ENCODE data around the gene GPBP1.
"Not testable (repeated sequence)": the region's sequence is repeated elsewhere in the genome, so short reads cannot be mapped to it uniquely, and the experiment has no call there.

The GPBP1 gene

DNA sequence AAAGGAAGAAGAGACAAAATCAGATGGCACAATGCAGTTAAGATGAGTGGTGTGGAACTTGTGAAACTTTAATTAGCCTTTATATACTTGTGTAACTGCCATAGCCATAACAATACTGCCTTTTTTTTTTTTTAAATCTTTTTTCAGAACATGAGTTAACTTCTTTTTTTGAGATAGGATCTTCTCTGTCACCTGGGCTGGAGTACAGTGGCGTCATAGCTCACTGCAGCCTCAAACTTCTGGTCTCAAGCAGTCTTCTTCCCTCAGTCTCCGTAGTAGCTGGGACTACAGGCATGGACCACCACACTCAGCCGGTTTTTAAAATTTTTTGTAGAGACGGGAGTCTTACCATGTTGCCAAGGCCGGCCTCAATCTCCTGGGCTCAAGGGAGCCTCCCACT is 37.2 kb downstream of the GPBP1 start:
- DNase-seq (ENCODE audit: low spot score), result no peak

- no peak for DNase-seq (ENCODE audit: low spot score)
These were observed 41.9 kb downstream of the GPBP1 start for GRCh38 chr5:57215629-57216195.

DNA sequence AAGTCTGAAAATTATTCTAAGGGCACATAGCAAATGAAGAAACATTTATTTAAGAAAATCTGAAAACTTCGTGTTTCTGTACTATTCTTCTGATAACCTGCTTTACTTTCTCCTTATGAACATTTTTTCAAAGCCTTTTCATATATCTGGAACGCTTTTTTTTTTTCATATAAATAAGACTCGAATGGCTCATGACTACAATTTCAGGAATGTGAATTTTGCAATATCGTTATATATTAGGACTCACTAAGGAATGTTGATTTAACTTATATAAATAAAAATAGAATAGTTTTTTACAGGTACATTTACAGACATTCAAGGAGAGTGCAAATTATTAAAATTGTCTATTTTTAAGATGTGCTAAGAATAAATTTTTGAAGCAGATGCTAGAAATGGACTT is 42.9 kb downstream of the GPBP1 start:
- peak; percentile 27 for DNase-seq (ENCODE audit: low spot score)

DNA sequence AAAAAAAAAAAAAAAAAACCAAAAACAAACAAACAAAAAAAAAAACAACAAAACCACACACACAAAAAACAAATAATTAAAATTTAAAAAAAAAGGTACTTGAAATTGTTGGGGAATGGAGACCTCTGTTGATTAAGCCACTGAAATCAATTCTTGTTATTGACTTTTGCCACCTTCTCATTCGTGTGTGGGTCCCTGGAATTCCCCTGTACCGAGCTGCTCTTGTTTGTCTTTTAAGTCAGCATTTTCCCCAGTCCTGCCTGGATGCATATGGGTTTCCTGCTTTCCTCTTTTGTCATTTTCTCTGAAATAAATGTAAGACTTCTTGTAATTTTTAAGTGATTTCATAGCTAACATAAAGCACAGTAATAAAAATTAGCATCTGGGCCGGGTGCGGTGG is 45.5 kb downstream of the GPBP1 start:
- DNase-seq (ENCODE audit: low spot score), result no peak

GRCh38 chr5:57221049-57221568 is 47.2 kb downstream of the GPBP1 start:
- DNase-seq (ENCODE audit: low spot score), result peak; percentile 25

DNA sequence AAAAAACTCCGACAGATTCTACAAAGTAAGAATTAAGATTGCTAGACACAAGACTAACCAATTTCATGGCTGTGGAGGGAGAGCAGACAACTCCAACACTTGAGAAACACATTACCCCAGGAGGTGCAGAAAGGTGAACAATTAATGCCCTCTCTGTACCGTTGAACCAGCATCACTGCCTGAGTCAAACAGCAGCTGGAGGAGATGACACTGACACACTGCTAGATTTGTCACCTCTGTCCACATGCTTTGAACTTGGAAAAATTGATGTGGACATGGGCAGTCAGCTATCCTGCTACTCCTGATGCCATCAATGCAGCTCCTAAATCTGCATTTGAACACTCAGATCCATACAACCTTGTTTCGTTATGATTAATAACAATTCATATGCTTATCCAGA is 51.7 kb downstream of the GPBP1 start:
- no peak for DNase-seq (ENCODE audit: low spot score)

GRCh38 chr5:57229313-57229712 is 55.5 kb downstream of the GPBP1 start:
- DNase-seq (ENCODE audit: low spot score), result no peak

DNA sequence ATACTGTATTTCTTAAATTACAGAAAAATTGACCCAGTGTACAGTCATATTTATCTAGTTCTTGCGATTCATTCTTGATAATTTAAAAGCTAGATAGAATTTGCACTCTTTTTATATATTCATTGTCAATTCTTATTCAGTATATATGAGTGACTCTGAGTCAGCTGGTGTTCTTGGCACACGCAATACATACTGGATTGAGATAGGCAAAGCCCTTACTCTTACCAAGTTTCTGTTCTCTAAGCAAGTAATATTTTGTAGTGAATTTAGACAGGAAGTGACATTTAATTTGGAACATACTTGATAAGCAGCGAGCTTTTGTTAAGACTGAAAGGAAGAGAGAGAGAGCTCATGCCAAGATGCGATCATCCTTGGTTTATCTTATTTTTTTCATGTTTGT is 57.7 kb downstream of the GPBP1 start:
- no peak for DNase-seq (ENCODE audit: low spot score)

GRCh38 chr5:57232293-57233033 is 58.6 kb downstream of the GPBP1 start:
- no peak for DNase-seq (ENCODE audit: low spot score)

GRCh38 chr5:57243286-57244137 is 69.7 kb downstream of the GPBP1 start:
- no peak for DNase-seq (ENCODE audit: low spot score)

GRCh38 chr5:57244331-57244730 is 70.5 kb downstream of the GPBP1 start:
- DNase-seq (ENCODE audit: low spot score), result no peak

- no peak for DNase-seq (ENCODE audit: low spot score)
These were observed 72.6 kb downstream of the GPBP1 start for GRCh38 chr5:57246426-57246825.

- DNase-seq (ENCODE audit: low spot score), result no peak
These were observed 73.9 kb downstream of the GPBP1 start for GRCh38 chr5:57247765-57248164.

- DNase-seq (ENCODE audit: low spot score), result no peak
These were observed 75.5 kb downstream of the GPBP1 start for GRCh38 chr5:57249265-57249874.

- no peak for DNase-seq (ENCODE audit: low spot score)
These were observed 84.2 kb downstream of the GPBP1 start for GRCh38 chr5:57258052-57258451.

DNA sequence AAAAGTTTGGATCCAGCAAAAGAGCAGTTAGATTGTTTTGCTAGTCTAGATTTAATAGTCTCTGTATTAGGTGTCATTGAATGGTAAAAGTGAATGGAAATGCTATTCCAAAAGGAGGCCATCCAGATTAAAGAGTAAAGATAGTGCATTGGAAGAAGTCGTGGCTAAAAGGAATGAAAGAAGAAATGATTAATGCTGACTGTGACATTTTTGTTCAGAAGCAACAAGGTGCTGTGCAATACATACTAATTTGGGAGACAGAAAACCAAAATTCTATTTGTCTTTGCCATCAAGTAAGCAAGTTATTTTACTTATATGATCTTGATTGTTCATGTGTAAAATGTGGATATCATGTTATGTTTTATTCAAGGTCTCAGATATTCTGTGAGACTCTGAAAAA is 85.1 kb downstream of the GPBP1 start:
- no peak for DNase-seq (ENCODE audit: low spot score)

DNA sequence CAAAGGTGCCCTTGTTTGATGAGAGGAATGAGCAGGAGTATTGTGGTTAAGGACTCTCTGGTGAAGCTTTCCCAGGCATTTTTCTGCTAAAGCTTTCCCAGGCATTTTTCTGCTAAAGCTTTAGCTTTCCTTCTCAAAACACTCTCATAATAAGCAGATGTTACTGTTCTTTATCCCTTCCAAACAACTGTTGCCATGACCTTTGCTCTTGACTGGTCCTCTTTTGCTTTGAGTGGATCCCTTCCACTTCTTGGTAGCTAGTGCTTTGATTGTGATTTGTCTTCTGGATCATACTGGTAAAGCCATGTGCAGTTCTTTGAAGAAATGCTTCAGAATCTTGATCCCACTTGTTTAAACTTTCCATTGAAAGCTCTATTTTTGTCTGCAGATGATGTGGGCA is 85.8 kb downstream of the GPBP1 start:
- no peak for DNase-seq (ENCODE audit: low spot score)

GRCh38 chr5:57262541-57262940 is 88.7 kb downstream of the GPBP1 start:
- DNase-seq (ENCODE audit: low spot score), result no peak

DNA sequence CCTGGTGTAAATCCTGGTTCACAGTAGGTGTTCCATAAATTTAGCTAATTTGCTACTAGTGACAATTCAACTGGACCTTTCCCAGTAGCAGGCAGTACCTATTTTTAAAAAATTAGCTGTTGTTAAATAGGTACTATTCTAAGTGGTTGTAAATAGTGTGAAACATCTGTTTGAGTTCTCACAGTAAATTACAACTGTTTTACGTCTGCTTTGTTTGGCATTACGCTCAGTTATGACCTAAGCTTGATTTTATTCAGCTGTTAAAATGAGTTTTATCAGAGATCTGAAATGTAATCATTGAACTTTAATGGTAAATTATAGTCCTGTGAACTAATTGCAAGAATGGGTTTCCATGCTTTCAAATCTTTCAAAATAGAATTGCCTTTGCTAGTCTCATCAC is 93.9 kb downstream of the GPBP1 start:
- DNase-seq (ENCODE audit: low spot score), result no peak

- DNase-seq (ENCODE audit: low spot score), result no peak
These were observed 102.5 kb downstream of the GPBP1 start for GRCh38 chr5:57276353-57276752.

DNA sequence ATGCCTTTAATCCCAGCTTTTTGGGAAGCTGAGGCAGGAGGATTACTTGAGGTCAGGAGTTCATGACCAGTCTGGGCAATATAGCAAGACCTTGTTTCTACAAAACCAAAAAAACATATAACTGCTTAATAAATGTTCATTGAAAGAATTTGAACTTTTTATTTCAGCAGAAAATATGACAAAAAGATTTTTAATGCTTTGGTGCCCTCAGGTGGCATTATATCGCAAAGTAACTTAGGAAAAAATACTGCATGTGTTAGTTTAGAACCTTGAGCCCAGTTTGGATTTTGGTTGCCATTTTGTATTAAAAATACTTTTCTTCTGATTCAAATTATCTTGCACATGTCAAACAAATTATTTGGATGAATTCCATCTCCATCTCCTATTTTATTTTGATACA is 103.2 kb downstream of the GPBP1 start:
- DNase-seq (ENCODE audit: low spot score), result peak; percentile 5

DNA sequence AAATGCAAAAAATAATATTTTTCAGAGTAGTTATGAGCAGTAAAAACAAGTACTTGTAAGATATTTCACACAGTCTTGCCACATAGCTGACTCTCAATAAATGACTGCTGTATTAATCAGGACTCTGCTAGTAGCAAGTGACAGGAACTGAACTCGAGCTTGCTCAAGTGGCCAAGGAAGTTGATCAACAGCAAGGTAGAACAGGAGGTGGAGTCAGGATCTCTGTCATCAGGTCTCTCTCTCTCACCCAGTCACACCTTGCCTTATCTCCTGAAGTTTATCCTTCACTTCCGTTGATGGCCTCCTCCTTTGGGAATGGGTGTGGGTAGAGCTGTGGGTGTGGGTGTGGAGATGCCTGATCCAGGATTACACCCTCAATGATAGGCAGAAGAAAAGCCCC is 107.0 kb downstream of the GPBP1 start:
- no peak for DNase-seq (ENCODE audit: low spot score)

DNA sequence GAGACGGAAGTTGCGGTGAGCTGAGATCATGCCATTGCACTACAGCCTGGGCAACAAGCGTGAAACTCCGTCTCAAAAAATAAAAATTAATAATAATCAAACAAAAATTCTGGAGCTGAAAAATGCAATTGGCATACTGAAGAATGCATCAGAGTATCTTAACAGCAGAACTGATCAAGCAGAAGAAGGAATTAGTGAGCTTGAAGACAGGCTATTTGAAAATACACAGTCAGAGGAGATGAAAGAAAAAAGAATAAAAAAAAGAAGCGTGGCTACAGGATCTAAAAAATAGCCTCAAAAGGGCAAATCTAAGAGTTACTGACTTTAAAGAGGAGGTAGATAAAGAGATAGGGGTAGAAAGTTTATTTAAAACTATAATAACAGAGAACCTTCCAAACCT is 111.2 kb downstream of the GPBP1 start:
- DNase-seq (ENCODE audit: low spot score), result not testable (repeated sequence)

Measured in hepatic stellate cell (primary cell).